GM18909 (cell line): ENCODE measurements around the gene LYZL1.
"Not testable (repeated sequence)": the region's sequence is repeated elsewhere in the genome, so short reads cannot be mapped to it uniquely, and the experiment has no call there.

Source experiments
- ATAC-seq: cut with Tn5 transposase; IDR thresholded peaks from one replicate; pipeline ENCODE4 v1.9.1; 2021; ENCODE audit warnings: mild to moderate bottlenecking; ENCODE audit not compliant: unreplicated experiment, poor library complexity

The LYZL1 gene

DNA sequence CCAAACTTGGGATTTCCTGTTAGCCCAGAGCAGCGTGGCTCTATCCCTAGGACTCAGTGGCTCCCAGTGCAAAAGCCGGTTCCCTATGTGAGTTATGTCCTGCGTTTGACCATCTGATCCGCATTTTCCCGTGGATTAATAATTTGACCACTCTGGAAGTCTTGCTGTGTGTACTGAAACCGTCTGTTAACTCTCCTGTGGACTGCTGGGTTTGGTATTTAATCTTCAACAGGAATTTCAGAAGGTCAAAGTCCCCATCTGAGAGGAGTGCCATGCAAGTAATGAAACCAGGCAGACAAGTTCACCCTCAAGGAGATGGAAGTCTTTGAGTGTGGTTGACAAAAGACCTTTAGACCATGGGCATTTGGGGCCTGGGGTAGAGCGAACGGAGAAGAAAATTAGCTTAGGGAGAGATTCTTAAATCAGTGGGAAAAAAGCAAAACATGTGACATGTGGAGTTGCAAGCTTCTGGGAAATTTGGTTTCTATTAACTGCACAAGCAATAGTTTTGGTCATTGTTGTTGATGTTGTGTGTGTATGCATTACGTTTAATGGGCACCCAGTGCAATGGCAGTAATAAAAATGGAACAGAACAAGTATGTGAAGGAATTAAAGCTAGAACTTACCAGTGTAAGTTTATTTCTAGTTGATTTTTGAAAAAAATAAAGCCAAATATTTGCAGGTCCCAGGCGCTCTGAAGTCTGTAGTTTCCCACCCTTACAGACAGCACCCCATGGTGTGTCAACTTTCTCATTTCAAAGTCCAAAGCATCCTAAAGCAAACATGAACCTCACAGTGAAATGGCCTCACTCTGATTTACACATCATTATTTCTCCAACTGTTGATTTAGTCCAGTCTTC lies 38.2 kb downstream of the LYZL1 start:
- no peak for ATAC-seq

DNA sequence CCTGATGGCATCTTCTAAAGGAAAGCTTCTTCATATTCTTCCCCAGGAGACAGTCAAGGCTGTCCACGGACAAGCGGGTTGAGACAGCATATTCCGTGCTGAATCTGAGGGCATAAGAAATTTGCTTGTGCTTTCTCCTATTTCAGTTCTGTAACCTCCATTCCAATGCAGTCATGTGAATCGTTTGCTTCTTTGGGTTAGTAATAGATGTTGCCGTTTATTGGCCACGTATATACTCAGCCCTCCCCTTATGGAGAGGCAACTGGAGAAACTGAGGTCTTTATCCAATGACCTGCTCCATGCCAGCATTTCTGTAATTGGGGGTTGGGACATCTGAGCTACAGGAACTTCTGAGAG lies 38.9 kb downstream of the LYZL1 start:
- no peak for ATAC-seq

DNA sequence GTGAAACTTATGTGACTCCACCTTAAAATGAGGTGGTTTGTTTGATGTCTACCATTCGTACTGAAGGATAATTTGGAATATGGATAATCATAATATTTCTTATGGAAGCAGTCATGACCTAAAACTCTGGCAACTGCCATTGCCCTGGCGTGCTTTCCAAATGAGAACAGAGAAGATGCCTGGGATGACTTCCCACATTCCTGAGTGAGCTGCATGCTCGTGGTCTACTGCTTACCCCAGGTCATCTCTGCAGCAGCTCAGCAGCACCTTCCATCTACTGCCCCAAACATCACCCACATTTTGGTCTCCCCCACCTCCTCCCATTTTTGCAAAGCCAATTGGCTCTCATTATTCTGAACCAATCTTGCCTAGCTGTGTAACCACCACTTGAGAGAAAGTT lies 40.1 kb downstream of the LYZL1 start:
- no peak for ATAC-seq

DNA sequence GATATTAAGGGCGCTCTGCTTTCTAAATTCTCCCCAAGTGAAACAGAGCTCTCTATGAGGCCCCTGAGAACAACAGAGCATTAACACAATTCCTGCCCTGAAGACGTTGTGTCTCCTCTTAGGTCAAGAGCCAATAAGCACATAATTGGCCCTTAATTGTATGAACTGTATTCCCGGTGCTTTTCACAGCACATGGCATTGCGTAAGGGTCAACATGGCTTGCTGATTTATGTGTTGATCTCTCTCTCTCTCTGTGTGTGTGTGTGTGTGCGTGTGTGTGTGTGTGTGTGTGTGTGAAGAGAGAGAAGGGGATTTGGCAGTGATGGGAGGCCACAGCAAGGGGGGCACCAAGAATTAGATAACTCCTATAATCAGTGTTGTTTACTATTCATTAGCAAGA lies 40.5 kb downstream of the LYZL1 start:
- ATAC-seq, result no peak

DNA sequence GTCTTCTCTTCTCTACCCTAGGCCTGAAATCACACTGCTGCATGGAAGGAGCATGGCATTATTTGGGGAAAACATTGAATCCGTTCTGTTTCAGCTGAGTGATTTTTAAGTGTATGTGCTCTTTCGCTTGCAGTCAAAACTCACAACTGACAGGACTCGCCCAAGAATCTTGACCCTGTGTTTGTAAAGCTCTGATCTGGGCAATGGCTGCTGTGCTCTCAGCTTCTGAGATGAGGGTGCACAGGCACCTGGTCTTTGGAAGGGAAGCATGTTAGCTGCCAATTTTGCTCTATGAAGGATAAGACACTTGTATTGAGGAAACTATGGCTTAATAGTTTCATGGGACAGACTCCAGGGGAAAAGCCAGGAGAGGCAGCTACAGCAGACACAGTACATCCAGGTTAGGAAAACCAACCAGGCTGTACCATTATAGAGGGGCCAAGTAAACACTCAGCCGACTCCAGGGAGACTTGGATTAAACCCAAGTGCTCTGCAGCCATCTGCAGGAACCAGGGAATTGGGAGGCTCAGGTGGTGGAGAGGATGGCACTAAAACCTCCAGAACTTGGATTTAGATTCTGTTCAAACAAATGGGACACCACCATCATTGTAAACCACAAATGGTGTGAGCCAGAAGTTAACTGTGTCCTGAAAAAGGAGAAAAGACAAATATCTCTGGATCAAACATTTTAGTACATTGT lies 43.3 kb downstream of the LYZL1 start:
- ATAC-seq, result no peak

DNA sequence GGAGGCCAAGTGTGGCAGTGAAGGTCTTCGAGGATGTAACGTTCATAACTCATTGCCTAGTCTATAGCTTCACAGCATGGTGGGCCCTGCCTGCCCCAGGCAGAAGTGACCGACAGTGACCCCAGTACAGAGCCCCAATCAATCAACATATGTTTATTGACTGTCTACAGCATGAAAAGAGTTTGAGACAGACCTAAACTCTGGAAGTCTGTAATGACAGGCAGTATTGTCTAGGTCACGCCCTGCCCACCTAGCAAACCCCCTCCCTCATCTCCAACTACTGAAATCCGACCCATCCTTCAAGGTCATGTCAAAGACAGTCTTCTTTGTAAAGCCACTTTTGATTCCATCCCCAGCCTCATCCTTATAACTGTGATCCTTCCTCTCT lies 43.9 kb downstream of the LYZL1 start:
- no peak for ATAC-seq

DNA sequence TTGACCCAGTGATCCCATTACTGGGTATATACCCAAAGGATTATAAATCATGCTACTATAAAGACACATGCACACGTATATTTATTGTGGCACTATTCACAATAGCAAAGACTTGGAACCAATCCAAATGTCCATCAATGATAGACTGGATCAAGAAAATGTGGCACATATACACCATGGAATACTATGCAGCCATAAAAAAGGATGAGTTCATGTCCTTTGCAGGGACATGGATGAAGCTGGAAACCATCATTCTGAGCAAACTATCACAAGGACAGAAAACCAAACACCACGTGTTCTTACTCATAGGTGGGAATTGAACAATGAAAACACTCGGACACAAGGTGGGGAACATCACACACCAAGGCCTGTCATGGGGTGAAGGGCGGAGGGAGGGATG lies 48.7 kb downstream of the LYZL1 start:
- ATAC-seq, result not testable (repeated sequence)

DNA sequence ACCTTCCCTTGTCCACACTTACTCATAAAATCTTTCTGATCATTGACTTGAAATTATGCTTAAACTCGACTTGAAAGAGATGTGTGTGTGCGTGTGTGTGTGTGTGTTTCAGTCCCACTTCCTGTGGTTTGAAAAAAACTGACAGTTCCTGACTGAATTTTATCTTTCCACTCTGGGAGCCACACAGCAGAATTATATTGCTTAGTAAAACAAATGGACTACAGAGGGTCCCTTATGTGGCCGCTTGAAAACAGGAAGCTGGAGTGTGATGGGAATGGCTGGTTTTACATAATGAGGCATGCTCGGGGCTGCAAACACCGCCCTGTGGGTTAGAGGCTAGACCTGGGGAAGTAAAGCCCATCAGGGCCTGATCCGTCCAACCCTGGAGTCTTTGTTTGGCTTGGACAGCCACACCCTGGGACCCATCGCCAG lies 54.8 kb downstream of the LYZL1 start:
- no peak for ATAC-seq

DNA sequence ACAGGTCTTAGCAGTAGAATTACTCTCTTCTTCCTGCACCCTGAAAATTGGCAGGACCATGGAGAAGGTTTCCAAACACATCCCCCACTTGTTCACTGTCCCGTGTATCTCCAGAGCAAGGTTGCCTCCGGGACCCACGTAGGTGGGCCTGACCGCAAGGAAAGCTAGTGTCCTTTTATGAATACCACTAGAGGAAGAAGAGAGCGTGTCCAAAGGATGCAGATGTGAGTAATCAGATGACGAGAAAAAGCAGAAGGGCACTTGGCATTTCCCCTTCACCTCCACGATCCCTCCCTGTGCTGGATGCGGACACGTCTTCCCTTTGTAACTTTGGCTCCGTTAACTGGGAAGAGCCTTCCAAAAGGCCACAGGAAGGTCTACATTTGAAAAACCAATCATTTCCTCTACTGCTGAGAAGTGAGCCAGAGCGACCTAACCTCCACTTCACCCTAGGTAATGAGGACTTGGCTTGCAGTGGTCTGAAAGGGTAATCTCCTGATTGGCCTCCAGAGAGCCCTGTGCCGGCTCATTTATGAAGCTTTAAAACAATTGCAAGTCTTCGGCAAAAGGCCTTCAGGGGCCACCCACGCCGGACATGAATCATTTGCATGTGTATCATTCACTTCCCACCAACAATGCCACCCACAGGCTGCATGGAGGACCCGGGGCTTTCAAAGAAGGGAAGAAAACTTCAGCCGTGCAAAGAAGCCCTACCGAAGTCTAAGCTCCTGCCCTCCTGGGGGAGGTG lies 55.4 kb downstream of the LYZL1 start:
- no peak for ATAC-seq

DNA sequence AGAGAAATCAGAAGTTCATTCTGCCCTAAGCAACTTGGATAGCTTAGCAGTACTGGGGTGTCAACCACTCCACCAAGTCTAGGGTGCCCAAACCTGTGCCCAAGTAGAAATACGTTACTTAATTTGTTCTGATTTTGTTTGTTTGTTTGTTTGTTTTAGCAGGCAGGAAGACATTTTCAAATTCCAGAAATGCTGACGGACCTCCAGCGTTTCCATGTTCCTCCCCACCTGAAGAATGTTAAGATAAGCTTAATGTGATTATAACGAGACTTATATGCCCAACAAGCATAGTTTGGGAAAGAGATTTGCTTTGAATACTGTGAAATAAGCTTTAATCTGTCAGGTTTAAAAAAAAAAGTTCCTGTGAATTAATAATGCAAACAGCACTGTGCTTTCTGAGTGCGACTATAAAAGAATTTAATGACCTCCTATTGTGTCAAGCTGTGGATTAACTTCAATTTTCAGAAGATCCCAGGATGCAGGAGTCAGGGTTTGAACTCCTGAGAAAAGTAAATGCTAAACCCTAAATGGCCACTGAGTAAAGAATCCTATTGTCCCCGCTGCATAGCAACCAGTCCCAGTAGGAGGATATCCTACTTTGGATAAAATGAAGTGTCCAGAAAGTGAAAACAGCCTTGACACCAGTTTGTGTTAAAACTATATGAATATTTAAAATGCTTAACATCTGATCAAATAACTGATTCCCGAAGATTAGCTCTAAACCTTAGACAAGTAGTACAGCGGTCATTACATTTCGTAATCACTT lies 56.5 kb downstream of the LYZL1 start:
- ATAC-seq, result no peak

DNA sequence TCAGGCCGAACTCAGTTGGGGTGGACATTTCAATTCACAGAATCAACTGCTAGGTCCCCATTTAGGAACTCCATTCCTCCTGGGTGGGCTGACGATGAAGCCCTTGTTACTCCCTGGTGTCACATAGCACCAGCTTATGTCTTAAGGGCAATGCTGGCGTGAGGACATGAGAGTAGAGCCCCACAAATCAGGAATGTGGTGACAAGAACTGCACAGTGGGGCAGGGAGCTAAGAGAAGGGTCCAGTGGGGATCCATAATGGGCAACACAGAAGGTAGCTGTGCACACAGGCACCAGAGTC lies 57.0 kb downstream of the LYZL1 start:
- ATAC-seq, result no peak

DNA sequence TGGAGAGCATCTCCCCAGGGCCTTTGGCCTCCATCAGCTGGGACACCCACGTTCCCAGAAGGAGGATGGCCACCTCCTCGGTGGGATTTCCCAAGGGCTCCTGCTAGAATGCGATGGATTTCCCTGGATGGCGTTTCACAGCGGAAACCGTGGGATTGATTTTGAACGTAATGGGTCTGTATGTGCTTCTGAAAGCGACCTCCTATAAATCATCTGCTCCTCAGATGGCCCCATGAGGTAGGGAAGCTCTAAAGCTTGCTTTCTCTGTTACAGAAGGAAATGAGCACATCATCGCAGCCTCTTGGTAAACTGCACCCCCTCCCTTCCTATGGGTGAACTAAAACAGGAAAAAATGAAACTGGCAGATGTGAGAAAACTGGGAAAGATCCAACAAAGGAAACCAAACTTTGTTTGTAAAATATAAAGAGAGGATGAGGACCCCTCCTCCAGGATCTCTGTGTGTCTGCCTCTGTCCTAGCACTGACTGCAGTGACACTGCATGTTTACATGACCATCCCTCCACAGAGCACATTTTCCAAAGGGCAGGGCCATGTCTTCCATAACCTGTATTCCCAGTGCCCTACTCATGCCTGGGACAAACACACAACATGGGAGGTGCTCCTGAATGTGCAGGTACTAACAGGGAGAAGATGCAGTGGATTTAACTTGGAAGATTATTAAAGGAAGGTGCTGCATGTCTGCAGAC lies 57.6 kb downstream of the LYZL1 start:
- no peak for ATAC-seq

DNA sequence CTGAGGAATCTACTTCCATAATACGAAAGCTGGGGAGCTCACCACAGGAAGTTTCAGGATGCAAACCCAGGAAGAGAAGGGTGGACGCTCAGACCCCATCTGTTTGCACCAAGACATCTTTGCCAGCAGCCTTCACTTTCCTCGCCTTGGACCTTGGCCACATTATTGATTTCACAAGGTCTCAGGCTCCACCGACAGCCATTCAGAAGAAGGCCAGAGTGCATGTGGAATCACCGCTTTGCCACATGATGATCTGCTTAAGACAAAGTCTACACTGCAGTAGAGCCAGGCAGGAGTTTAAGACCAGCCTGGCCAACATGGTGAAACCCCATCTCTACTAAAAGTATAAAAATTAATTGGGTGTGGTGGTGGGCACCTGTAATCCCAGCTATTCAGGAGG lies 60.0 kb downstream of the LYZL1 start:
- no peak for ATAC-seq

DNA sequence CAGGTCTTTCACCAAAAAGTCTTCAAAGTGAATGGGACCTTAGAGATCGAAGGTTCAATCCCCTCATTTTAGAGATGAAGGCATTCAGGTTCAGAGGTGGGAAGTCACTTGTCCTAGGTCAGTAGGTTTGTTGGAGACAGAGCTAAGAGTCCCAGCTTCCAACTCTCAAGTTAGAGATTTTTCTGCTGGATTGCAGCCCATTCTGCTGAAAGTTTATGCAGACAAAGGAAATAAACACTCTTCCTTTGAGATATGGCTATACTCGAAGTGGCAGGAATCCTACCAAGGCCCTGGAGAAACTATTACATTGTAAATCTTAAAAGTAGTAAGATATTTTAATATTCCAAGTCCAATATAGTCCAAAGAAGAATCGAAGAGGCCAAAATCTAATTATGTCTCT lies 64.4 kb downstream of the LYZL1 start:
- no peak for ATAC-seq

DNA sequence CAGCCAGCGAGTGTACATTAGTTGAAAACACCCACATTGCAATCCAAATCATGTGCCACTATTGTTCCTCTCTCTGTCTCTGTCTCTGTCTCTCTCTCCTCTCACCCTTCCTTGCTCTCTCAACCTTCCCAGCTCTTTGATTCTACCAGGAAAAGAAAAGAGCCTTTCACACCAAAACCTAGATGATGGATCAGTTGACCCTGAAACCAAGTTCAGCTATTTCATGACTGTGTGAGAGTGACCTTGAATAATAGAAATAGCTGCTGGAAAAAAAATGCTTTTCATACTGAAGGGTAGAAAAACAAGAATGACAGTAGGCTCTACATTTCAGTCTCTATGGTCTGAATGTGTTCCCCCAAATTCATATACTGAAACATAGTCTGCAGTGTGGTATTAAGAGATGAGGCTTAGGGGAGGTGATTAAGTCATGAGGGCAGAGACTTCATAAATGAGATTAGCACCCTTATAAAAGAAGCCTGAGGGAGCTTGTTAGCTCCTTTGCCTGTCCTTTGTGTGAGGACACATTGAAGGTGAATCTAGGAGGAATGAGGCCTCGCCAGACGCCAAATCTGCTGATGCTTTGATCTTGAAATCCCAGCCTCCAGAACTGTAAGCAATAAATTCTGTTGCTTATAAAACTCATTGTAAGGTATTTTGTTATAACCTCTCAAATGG lies 65.2 kb downstream of the LYZL1 start:
- ATAC-seq, result no peak

DNA sequence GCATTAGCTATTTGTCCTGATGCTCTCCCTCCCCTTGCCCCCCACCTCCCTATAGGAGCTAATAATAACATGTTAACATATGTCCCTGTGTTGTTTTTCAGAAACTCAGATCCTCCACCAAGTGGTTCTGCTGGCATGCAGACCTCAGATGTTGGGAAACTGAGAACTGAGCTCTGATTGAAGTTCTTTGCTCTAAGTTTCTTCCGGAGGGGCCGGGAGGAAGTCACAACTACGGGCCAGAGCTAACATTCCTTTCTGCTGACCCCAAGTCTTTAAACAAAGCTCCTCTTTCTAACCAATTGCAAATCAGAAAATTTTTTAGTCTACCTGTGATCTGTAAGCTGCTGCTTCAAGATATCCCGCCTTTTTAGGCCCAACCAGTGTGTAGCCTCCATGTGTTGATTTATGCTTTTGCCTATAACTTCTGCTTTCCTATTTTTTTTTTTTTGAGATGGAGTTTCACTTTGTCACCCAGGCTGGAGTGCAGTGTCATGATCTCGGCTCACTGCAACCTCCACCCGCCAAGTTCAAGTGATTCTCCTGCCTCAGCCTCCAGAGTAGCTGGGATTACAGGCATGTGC lies 66.6 kb downstream of the LYZL1 start:
- no peak for ATAC-seq

DNA sequence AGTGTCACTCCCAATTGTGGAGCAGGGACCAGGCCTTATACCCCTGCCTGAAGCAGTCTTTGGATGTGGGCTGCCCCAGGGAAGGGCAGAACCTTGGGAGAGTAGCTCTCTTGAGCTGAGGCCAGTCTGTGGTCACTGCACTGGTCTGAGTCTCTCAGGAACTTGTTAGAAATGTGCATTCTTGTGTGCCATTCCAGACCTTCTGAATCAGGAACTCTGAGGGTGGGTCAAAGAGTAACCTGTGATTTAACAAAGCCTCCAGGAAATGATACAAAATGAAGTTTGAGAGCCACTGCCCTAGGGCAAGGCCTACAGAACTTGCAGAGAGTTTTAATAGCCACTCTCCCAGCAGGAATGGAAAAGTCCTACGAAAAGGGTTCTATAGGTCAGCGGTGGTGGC lies 68.1 kb downstream of the LYZL1 start:
- no peak for ATAC-seq

DNA sequence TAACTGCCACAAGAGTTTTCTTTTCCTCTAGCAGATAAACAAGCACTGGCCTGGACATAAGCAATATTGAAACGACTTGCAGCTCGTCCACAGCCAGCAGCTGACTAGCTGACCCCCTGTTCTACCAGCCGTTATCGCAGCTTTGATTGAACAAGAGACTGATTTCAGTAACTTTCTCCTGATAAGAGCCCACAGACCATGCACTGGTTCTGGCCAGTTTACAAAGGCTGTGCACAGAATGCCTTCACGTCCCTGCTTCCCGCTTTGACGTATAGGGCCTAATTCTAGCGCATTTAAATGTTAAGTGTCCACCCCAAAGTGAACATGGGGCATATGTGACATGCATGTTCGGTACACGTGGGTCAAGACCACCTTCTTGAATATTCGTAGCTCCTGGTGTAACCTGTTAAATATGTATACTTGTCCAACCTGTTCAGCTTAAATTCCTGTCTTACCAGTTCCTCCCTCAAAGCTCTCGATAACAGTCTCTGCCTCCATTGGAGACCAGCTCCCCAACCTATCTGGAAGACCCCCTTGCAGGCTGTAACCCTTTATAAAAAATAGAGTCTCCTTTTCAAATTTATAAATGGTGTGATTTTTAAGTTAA lies 69.2 kb downstream of the LYZL1 start:
- no peak for ATAC-seq
